K562 treated with DMSO at 1 percent for 4 hours (cell line): ENCODE data around the gene SFTPA2. TPM values are rescaled to one million over a fixed set of nuclear protein-coding genes. Genes with fewer than 3 reads are reported as not detected.

ENCODE experiments used
- total RNA-seq: library from RNA; unstranded; fragments of 300-600 nt; gene quantifications from 2 replicates; pipeline ENCODE4 v1.2.3, GENCODE V29; 2022; ENCODE audit not compliant: insufficient read depth

Gene SFTPA2
- total RNA-seq, result 2.0 TPM in 1 of 2 replicates, not detected in the other

DNA sequence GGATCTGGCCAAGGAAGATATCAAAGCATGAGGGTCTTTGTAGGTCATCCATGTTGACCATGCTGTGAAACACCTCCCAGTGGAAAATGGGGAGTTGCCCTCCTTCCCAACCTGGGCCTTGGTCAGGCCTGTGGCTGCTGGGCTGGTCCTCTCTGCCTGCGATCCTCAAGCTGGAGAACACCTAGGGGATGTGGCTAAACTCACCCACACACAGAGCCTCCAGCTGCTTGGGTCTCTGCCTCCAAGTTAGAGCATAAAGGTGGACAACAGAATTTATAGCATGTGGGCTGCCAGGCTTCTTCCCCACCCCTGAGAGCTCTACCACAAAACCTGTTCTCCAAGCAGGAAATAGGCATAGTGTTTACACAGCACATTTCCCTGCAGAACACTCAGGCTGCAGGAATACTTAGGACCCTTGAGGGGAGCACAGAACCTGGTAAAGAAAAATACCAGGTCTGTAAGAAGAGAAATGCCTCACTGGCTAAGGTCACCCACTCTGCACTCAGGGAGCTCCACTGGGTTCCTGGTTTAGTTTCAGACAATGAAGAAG, at the start of gene SFTPA2:
TSS of gene SFTPA2 (minus strand) at position 248 of the 550 bp plus-strand sequence. CDS start 924 bp downstream, outside the sequence.

DNA sequence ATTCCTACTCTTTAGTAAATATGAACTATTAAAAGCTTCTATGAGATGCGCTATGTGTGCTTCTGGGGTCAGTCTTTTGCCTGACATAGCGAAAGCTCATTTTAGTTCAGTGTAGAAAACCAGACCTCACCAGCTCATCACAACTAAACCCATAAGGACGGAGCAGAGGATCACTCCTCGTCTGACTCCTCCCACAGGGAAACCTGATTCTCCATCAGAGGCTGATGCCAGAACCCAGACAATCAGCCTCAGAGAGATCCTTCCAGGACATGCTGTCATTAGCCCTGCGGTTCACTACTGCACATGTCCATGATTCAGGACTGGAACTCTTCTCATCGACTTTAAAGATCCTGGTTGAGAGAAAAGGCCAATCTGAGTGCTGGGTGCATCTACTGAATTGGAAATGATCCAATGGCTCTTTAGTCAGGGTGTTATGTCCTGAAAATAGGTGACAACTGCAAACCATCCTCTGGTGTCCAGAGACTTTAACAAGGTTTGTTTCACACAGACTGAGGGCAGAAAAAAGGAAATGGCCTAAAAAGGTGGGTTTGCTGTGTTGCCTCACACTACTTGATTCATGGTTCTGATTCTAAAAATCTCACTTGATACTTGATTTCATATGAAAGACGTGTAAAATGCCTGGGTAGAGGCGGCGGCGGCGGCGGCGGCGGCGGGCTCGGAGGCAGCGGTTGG, 48.2 kb downstream of the SFTPA2 start, which contains the start of gene EIF5AL1:
TSS of gene EIF5AL1 (plus strand) at position 643 of the 693 bp plus-strand sequence. CDS start 117 bp downstream, outside the sequence.

Other genes with a start within 250 kb of the SFTPA2 start
- 115 and 133 TPM in 2 replicates for gene PPIF, start 212.9 kb downstream of the SFTPA2 start, total RNA-seq
- 19.9 and 20.4 TPM in 2 replicates for gene ZCCHC24, start 114.8 kb downstream of the SFTPA2 start, total RNA-seq
- not detected in 2 replicates for gene EIF5AL1, start 47.9 kb downstream of the SFTPA2 start, total RNA-seq
- not detected in 2 replicates for gene SFTPA1, start 50.5 kb upstream of the SFTPA2 start, total RNA-seq
- gene NUTM2B, start 142.8 kb upstream of the SFTPA2 start, total RNA-seq, result 6.8 and 7.1 TPM in 2 replicates